Measurements from ENCODE around the gene UBA1.

Gene UBA1

GRCh38 chrX:47231167-47231566 lies 37.5 kb downstream of the UBA1 start:
- Histone ChIP-seq H3K4me3 (ENCODE audit: low read depth, low read length, poor library complexity, severe bottlenecking) (no peak overlapping the region), H3K79me2 (ENCODE audit: insufficient read depth, low read length) (peaks cover 25% of the 10 kb centered on the region), H3K4me1 (ENCODE audit: insufficient read depth, low read length, severe bottlenecking) (peaks cover 28% of the 10 kb centered on the region), H3K4me2 (ENCODE audit: low read length) (no peak overlapping the region), H3K9me2 (ENCODE audit: low read depth, low read length) (no peaks in the 10 kb centered on the region), H3K9ac (ENCODE audit: low read length) (no peak overlapping the region), H3K27me3 (ENCODE audit: insufficient read depth, low read length) (no peaks in the 10 kb centered on the region), H3F3A (ENCODE audit: insufficient read depth, low read length) (peaks cover 4% of the 10 kb centered on the region; the same call in 1 of the 2 replicates), H3K9me3 (ENCODE audit: low read length) (no peaks in the 10 kb centered on the region), H3K36me3 (ENCODE audit: insufficient read depth, low read length) (peaks cover 33% of the 10 kb centered on the region), H2AFZ (ENCODE audit: low read length) (no peak overlapping the region), H4K20me1 (ENCODE audit: insufficient read depth, low read length) (no peaks in the 10 kb centered on the region), H3K27ac (ENCODE audit: low read depth, low read length, poor library complexity, severe bottlenecking) (peak overlapping the region; percentile 93)
- TF ChIP-seq EZH2 (IDR thresholded peaks at IDR 0.05; ENCODE audit: borderline replicate concordance, low read length) (no peak), CTCF (IDR thresholded peaks at IDR 0.05; ENCODE audit: low read length) (no peak)

DNA sequence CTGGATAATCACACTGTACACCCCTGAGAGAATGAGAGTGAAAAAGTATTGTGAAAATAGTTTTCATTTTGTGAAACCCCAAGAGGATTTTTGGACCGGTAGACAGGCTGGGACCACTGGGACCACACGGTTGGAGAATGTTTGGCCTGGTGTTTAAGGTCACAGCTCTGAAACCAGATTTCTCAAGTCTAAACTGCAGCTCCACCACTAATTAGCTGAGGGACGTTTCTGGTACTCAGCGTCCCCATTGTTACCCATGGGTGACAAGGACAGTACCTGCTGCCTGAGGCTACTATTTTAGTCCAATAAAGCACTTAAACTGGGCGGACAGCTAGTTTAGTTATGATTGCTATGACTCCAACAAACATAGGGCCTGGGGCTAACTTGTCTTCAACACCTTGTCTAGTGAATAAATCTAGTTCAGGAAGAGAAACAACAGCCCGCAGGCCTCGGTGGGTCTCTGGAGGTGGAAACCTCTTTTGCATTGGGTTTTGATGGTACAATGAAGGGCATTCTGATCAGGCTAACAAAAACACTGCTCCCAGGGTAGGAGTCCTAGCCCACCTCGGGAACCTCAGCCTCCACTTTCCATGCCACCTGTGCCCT lies 38.7 kb downstream of the UBA1 start:
- Histone ChIP-seq H3K9me2 (ENCODE audit: low read depth, low read length) (no peaks in the 10 kb centered on the region), H3K4me3 (ENCODE audit: low read depth, low read length, poor library complexity, severe bottlenecking) (peak overlapping the region; percentile 87), H3F3A (ENCODE audit: insufficient read depth, low read length) (peaks cover 4% of the 10 kb centered on the region; the same call in 1 of the 2 replicates), H4K20me1 (ENCODE audit: insufficient read depth, low read length) (no peaks in the 10 kb centered on the region), H3K36me3 (ENCODE audit: insufficient read depth, low read length) (peaks cover 22% of the 10 kb centered on the region), H3K27ac (ENCODE audit: low read depth, low read length, poor library complexity, severe bottlenecking) (peak overlapping the region; percentile 93), H3K9ac (ENCODE audit: low read length) (peak overlapping the region; percentile 94), H2AFZ (ENCODE audit: low read length) (no peak overlapping the region), H3K79me2 (ENCODE audit: insufficient read depth, low read length) (peaks cover 36% of the 10 kb centered on the region), H3K4me1 (ENCODE audit: insufficient read depth, low read length, severe bottlenecking) (peaks cover 33% of the 10 kb centered on the region), H3K9me3 (ENCODE audit: low read length) (no peaks in the 10 kb centered on the region), H3K27me3 (ENCODE audit: insufficient read depth, low read length) (no peaks in the 10 kb centered on the region), H3K4me2 (ENCODE audit: low read length) (peak overlapping the region; percentile 67)
- TF ChIP-seq CTCF (IDR thresholded peaks at IDR 0.05; ENCODE audit: low read length) = no peak
- TF ChIP-seq EZH2 (IDR thresholded peaks at IDR 0.05; ENCODE audit: borderline replicate concordance, low read length) = no peak

- H3K4me2 ChIP-seq (ENCODE audit: low read length) = peak within 1 kb of the TSS; percentile 67
- peak within 1 kb of the TSS; percentile 93 for H3K27ac ChIP-seq (ENCODE audit: low read depth, low read length, poor library complexity, severe bottlenecking)
- TF ChIP-seq EZH2 (IDR thresholded peaks at IDR 0.05; ENCODE audit: borderline replicate concordance, low read length) = no peak
- TF ChIP-seq CTCF (IDR thresholded peaks at IDR 0.05; ENCODE audit: low read length) = no peak
- H4K20me1 ChIP-seq (ENCODE audit: insufficient read depth, low read length) = no peaks in the 10 kb centered on the region
- H3K4me1 ChIP-seq (ENCODE audit: insufficient read depth, low read length, severe bottlenecking) = peaks cover 33% of the 10 kb centered on the region
- H3K9me3 ChIP-seq (ENCODE audit: low read length) = no peaks in the 10 kb centered on the region
- H3K9ac ChIP-seq (ENCODE audit: low read length) = peak within 1 kb of the TSS; percentile 94
- H3K27me3 ChIP-seq (ENCODE audit: insufficient read depth, low read length) = no peaks in the 10 kb centered on the region
- peaks cover 36% of the 10 kb centered on the region for H3K79me2 ChIP-seq (ENCODE audit: insufficient read depth, low read length)
- peak within 1 kb of the TSS; percentile 87 for H3K4me3 ChIP-seq (ENCODE audit: low read depth, low read length, poor library complexity, severe bottlenecking)
- H3F3A ChIP-seq (ENCODE audit: insufficient read depth, low read length) = peaks cover 4% of the 10 kb centered on the region; the same call in 1 of the 2 replicates
- H2AFZ ChIP-seq (ENCODE audit: low read length) = no peak within 1 kb of the TSS
- no peaks in the 10 kb centered on the region for H3K9me2 ChIP-seq (ENCODE audit: low read depth, low read length)
- peaks cover 17% of the 10 kb centered on the region for H3K36me3 ChIP-seq (ENCODE audit: insufficient read depth, low read length)
Measured at GRCh38 chrX:47232803-47233332, 39.2 kb downstream of the UBA1 start, which contains the start of gene USP11. TSS of gene USP11 (plus strand) at chrX:47233009. CDS start at chrX:47233044, 35 bp downstream.

Data from OCI-LY1 (cell line).